ENCODE results near the gene PYGB.

The PYGB gene

GRCh38 chr20:25336561-25337422, 88.9 kb downstream of the PYGB start:
- no peak for DNase-seq (ENCODE audit: low read depth in 2 of 2)

DNA sequence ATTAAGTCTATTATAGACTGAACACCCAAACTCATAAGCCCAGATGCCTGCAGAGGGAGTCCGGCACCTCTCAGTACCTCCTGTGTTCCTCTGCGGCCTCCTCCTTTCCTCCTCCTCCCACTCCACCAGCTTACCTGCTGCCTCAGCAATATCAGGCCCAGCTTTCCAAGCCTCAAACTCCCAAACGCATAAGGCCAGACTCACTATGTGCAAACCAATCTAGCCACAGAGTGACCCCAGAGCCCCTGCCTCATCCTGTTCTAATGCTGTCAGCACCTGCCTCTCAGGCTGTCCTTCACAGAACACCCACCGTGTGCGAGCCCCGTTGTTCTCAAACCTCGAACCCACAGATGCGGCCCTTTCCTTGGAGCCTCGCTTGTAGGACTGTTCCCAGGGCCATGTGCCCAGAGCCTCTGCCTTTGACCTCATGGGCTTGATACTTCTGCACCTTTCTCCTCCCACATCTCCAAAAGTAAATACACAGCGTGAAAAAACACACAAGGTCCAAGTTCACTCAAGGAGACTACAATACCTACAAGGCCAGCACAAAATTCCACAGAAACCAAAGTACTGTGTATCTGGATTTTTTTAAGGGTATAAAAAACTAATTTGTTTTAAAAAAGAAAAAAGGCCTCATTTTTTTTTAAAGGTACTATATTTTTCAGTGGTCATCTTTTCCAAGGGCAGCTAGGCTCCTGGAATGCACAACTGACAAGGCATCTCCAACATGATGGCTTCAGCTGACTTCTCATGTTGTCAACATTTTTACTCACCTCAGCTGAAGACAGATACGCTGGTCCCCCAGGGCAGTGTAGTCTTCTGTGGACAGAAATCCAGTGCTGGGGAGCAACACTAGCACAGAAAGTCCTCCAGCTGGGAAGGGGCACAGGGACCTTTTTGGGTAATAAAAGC, 90.5 kb downstream of the PYGB start:
- DNase-seq (ENCODE audit: low read depth in 2 of 2): no peak

- DNase-seq (ENCODE audit: low read depth in 2 of 2): no peak
Observed at GRCh38 chr20:25339608-25340007, 91.7 kb downstream of the PYGB start.

DNA sequence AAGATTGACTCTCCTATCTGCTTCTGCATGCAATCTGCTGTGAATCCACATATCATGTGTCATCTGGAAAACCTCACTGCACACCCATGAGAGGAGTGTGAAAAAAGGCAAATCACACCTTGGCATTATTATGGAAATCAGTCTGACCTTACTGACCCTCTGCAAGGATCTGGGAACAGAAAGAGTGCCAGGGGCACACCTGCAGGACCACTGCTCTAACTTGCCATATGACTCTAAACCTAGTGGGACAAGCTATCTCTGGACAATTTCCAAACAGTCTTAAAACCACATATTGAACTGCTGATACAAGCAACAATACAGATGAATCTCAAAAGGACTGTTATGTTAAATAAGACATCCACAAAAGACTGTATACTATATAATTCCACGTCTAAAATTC, 92.5 kb downstream of the PYGB start:
- DNase-seq (ENCODE audit: low read depth in 2 of 2): no peak

DNA sequence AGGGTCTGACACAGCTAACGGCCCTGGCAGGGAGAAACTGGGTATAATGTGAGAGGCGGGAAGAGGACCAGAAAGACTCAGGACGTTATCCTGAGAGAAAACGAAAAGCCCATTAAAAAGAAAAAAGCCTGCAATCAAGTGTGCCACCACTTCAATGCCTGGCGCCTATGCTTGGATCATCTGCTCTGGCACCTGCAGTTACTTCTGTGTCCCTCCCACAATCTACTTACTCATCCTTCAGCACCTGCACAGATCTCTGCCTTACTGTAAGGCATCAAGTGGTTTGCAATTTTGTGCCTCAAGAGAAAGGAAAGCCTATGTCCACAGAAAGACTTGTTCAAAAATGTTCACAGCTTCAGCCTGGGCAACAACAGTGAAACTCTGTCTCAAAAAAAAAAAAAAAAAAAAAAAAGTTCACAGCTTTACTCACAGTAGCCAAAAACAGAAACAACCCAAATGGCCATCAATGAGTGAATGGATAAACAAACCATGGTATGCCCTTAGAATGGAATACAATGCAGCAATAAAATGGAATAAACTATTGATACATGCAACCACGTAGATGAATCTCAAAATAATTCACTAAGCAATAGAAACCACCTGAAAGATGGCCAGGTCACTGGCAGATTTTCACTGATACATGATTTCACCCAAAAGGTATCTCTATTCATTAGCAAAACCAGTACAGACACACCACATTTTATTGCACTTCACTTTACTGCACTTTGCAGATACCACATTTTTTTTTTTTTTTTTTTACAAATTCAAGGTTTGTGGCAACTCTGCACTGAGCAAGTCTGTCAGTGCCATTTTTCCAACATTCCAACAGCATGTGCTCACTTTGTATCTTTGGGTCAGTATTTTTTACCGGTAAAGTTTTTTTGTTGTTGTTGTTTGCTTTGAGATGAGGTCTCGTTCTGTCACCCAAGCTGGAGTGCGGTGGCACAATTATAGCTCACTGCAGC, 94.1 kb downstream of the PYGB start:
- no peak for DNase-seq (ENCODE audit: low read depth in 2 of 2)

DNA sequence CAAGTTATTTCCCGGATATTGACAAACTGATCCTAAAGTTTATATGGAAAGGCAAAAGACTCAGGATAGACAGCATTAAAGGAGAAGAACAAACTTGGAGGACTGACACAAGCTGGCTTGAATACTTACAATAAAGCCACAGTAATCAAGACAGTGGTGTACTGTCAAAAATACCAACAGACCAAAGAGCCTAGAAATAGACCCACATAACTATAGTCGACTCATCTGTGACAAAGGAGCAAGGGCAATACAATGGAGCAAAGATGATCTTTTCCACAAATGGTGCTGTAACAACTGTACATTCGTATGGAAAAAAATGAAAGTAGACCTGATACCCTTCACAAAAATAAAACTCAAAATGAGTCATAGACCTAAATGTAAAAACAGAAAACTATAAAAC, 96.7 kb downstream of the PYGB start:
- DNase-seq (ENCODE audit: low read depth in 2 of 2): no peak

GRCh38 chr20:25345721-25346120, 97.8 kb downstream of the PYGB start:
- no peak for DNase-seq (ENCODE audit: low read depth in 2 of 2)

DNA sequence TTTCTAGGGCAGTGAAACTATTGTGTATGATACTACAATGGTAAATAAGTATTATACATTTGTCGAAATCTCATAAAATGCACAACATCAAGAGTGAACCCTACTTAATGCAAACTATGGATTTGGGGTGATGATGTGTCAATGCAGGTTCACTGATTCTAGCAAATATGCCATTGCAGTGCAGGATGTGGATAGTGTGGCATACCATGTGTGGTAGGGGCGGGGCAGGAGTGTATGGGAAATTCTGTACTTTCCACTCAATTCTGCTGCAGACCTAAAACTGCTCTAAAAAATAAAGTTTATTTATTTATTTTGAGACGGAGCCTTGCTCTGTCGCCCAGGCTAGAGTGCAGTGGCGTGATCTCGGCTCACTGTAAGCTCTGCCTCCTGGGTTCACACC, 98.5 kb downstream of the PYGB start:
- no peak for DNase-seq (ENCODE audit: low read depth in 2 of 2)
